ENCODE results near the gene ACAT1. TPM values are rescaled to one million over a fixed set of nuclear protein-coding genes. Genes with fewer than 3 reads are reported as not detected.

ACAT1 gene
- total and polyA plus RNA-seq, 2 of the 8 experiments (the other 6 are each of a cell fraction or from before 2014, with no cell fraction given), result 30.4 to 30.9 TPM

GRCh38 chr11:108097179-108097578 is 24.2 kb upstream of the ACAT1 start:
- Histone ChIP-seq H3K79me2 (ENCODE audit: control insufficient read depth in 1 of 2, insufficient read depth in 2 of 2, low read length in 2 of 2) (no peaks in the 10 kb centered on the region), H3K4me1 (replicated peaks in 1 of 4; ENCODE audit: control insufficient read depth in 3 of 4, insufficient read depth in 4 of 4, low read length in 3 of 4) (no peaks in the 10 kb centered on the region), H3K18ac (ENCODE audit: extremely low read depth, low read length) (no peak overlapping the region), H3K79me1 (ENCODE audit: low read depth, low read length) (no peaks in the 10 kb centered on the region), H2BK15ac (ENCODE audit: low read length) (no peak overlapping the region), H2AFZ (ENCODE audit: low read length) (no peak overlapping the region), H3K23ac (ENCODE audit: insufficient read length) (no peak overlapping the region), H3K36me3 (ENCODE audit: control insufficient read depth in 2 of 4, insufficient read depth in 4 of 4, low read length in 3 of 4) (peaks cover 2 to 39% (median 14%) of the 10 kb centered on the region in 4 experiments; a peak in 6 of 8 replicates), H4K8ac (ENCODE audit: extremely low read depth, insufficient read depth, low read length) (no peak overlapping the region), H2BK20ac (ENCODE audit: low read length) (no peak overlapping the region), H3K27me3 (replicated peaks in 1 of 4; ENCODE audit: control insufficient read depth in 3 of 4, extremely low read depth in 1 of 4, insufficient read depth in 3 of 4, low read length in 3 of 4) (no peaks in the 10 kb centered on the region), H3K4me3 (ENCODE audit: extremely low read depth in 1 of 4, insufficient read depth in 2 of 4, low read depth in 3 of 4, low read length in 4 of 4) (no peak overlapping the region), H3K4me2 (ENCODE audit: insufficient read depth in 1 of 2, low read depth in 2 of 2, low read length in 2 of 2) (no peak overlapping the region), H3K14ac (ENCODE audit: insufficient read length) (no peak overlapping the region), H4K20me1 (replicated peaks in 1 of 2; ENCODE audit: control insufficient read depth in 1 of 2, insufficient read depth in 2 of 2, low read length in 2 of 2) (no peaks in the 10 kb centered on the region), H2BK5ac (ENCODE audit: low read depth, low read length) (no peak overlapping the region), H4K5ac (ENCODE audit: insufficient read length, low read depth, low read length) (no peak overlapping the region), H3K56ac (replicated peaks; ENCODE audit: insufficient read length, low read depth, low read length) (no peak overlapping the region), H3K23me2 (ENCODE audit: low read depth, low read length) (no peaks in the 10 kb centered on the region), H2AK5ac (ENCODE audit: low read depth, low read length) (no peak overlapping the region), H4K91ac (replicated peaks; ENCODE audit: insufficient read length, low read length) (no peak overlapping the region), H3K4ac (replicated peaks; ENCODE audit: insufficient read length, low read depth, low read length) (no peak overlapping the region), H3K9me3 (ENCODE audit: insufficient read depth in 2 of 2, low read depth in 1 of 2, low read length in 1 of 2) (no peaks in the 10 kb centered on the region), H2BK120ac (replicated peaks; ENCODE audit: low read depth, low read length) (no peak overlapping the region), H3K27ac (ENCODE audit: low read depth, low read length) (no peak overlapping the region), H3K9ac (replicated peaks in 1 of 4; ENCODE audit: extremely low read depth in 1 of 4, low read depth in 3 of 4, low read length in 3 of 4) (no peak overlapping the region), H2BK12ac (ENCODE audit: low read depth, low read length) (no peak overlapping the region)
- WGBS, 2 experiments (ENCODE audit: extremely low coverage in 1 of 2, insufficient coverage in 1 of 2, insufficient read length in 1 of 2, insufficient replicate concordance in 2 of 2, low coverage in 1 of 2, low lambda C conversion rate in 2 of 2, missing lambda C conversion rate in 1 of 2), result 95% methylated on average over 3 of the region's 3 CpGs; no CpG with 5 or more reads in 1 of the 2 experiments
- ChIA-PET POLR2A (ENCODE audit: partially characterized antibody) (interaction anchor here (0.7 kb wide), 1 partner anchor 16 kb away, joined by 3 read pairs; no protein-coding TSS in a partner anchor), CTCF (ENCODE audit: partially characterized antibody) (interaction anchor here (0.9 to 3.3 kb wide), 4 partner anchors 11 to 88 kb away, joined by 3 to 18 read pairs (median 6); partner anchors contain the start of gene CUL5)
- DNase-seq (ENCODE audit: low read depth in 1 of 2, low spot score in 2 of 2), result no peak
- no peak for FAIRE-seq
- TF ChIP-seq ASH2L (IDR thresholded peaks at IDR 0.05; ENCODE audit: low read length), result no peak
- no peak for TF ChIP-seq BRCA1 (IDR thresholded peaks at IDR 0.05; ENCODE audit: low read depth, low read length)
- no peak for TF ChIP-seq ZNF274 (IDR thresholded peaks at IDR 0.05; ENCODE audit: borderline replicate concordance, extremely low read depth, low read length)
- TF ChIP-seq CBX8 (IDR thresholded peaks at IDR 0.05; ENCODE audit: borderline replicate concordance, low read depth, low read length), result no peak
- TF ChIP-seq SUZ12 (IDR thresholded peaks at IDR 0.05; ENCODE audit: low read length), result no peak
- TF ChIP-seq SP2 (IDR thresholded peaks at IDR 0.05; ENCODE audit: low read length), result no peak
- no peak for TF ChIP-seq JUN (IDR thresholded peaks at IDR 0.05; ENCODE audit: low read depth, low read length)
- no peak for TF ChIP-seq SIN3A (conservative IDR thresholded peaks at IDR 0.05 in 1 of 2, IDR thresholded peaks at IDR 0.05 in 1 of 2; ENCODE audit: low read depth in 1 of 2, low read length in 2 of 2)
- TF ChIP-seq JUND (IDR thresholded peaks at IDR 0.05; ENCODE audit: low read length), result no peak
- TF ChIP-seq ATF2 (IDR thresholded peaks at IDR 0.05; ENCODE audit: low read length), result no peak
- no peak for TF ChIP-seq TAF7 (optimal IDR thresholded peaks at IDR 0.05; ENCODE audit: borderline replicate concordance, low read depth, low read length)
- no peak for TF ChIP-seq HDAC6 (IDR thresholded peaks at IDR 0.05; ENCODE audit: low read depth, low read length)

All from H1 (cell line).